OCI-LY1 (cell line): ENCODE data around the gene TTC39C.

Source experiments
- CTCF ChIP-seq: fragments of 200-600 bp; sonication (generic), shearing (Covaris generic); IDR thresholded peaks from 2 replicates; pipeline ENCODE4 v1.5.1; 2017; ENCODE audit warnings: mild to moderate bottlenecking, antibody characterized with exemption, low read length, moderate library complexity, mixed read lengths
- EZH2 ChIP-seq: fragments of 200-600 bp; sonication (generic), shearing (Covaris generic); IDR thresholded peaks from 2 replicates; pipeline ENCODE4 v1.8.0; 2017; ENCODE audit warnings: borderline replicate concordance, mixed run types, mild to moderate bottlenecking, antibody characterized with exemption, low read length, moderate library complexity, mixed read lengths

GRCh38 chr18:24095976-24096375, 81.4 kb downstream of the TTC39C start:
- no peak for TF ChIP-seq CTCF
- TF ChIP-seq EZH2: no peak
